Right cardiac atrium (tissue), 5 donors: ENCODE results near the gene SMARCD3. TPM values are rescaled to one million over a fixed set of nuclear protein-coding genes. Genes with fewer than 3 reads are reported as not detected.

Experiments
- ATAC-seq, 2 donors: fragments of 200-7000 bp; cut with Tn5 transposase; one replicate each; pipeline versions ENCODE4 v1.8.0 to v1.9.1; 2020; ENCODE audit warnings: moderate library complexity in 2 of 2, mild to moderate bottlenecking in 1 of 2
- DNase-seq, 3 donors: peaks; one replicate each; pipeline ENCODE4 v3.0.0-alpha.2; 2020
- H3K27ac ChIP-seq: one replicate; pipeline ENCODE4 v1.5.1; 2013; ENCODE audit warnings: mild to moderate bottlenecking, low read length, control low read depth, moderate library complexity
- H3K27me3 ChIP-seq: one replicate; pipeline ENCODE4 v1.6.1; 2013; ENCODE audit not compliant: control insufficient read depth, insufficient read depth
- H3K4me1 ChIP-seq: one replicate; pipeline ENCODE4 v1.6.1; 2013; ENCODE audit warnings: low read length; ENCODE audit not compliant: control insufficient read depth, insufficient read depth
- H3K4me3 ChIP-seq: one replicate; pipeline ENCODE4 v1.5.1; 2013; ENCODE audit warnings: low read length, control low read depth
- H3K9me3 ChIP-seq: one replicate; pipeline ENCODE4 v1.6.1; 2013; ENCODE audit warnings: low read length; ENCODE audit not compliant: control insufficient read depth
- WGBS: extraction: QIAGEN DNeasy Blood & Tissue Kit; methylation state at CpG from one replicate; pipeline ENCODE4 v1.1.7; 2013; 5-methylcytosine and 5-hydroxymethylcytosine counted together
- intact Hi-C, 4 donors: fragments of 100-400 bp; cut with DNase I; formaldehyde crosslinking; loops; one replicate each; pipeline versions ENCODE4 v1.11.0 to v1.14.0; 2022 to 2023
- polyA plus RNA-seq: library from polyadenylated mRNA; stranded (reverse); fragments of 200-250 nt; gene quantifications from one replicate; pipeline ENCODE4 v1.2.3, GENCODE V29; 2013
- total RNA-seq, 4 donors: library from RNA; stranded (reverse); fragmentation: NEBNext Ultra II Directional; extraction: Animal tissue kit (Norgen Biotek cat#: 25700); gene quantifications; one replicate each; pipeline ENCODE4 v1.2.1, GENCODE V29; 2021
- donor health status: healthy with polysubstance abuse.
- donor health status: DM: no; HTN: yes; CAD: no.
- donor health status: DM: no; HTN: no; CAD: no.
- donor health status: DM: no; HTN: yes; CAD: no; lungs with severe emphysema.
- donor health status: DM: yes; HTN: yes; CAD: no.

Gene SMARCD3
- total and polyA plus RNA-seq, 5 donors = 141 to 291 (median 223) TPM

DNA sequence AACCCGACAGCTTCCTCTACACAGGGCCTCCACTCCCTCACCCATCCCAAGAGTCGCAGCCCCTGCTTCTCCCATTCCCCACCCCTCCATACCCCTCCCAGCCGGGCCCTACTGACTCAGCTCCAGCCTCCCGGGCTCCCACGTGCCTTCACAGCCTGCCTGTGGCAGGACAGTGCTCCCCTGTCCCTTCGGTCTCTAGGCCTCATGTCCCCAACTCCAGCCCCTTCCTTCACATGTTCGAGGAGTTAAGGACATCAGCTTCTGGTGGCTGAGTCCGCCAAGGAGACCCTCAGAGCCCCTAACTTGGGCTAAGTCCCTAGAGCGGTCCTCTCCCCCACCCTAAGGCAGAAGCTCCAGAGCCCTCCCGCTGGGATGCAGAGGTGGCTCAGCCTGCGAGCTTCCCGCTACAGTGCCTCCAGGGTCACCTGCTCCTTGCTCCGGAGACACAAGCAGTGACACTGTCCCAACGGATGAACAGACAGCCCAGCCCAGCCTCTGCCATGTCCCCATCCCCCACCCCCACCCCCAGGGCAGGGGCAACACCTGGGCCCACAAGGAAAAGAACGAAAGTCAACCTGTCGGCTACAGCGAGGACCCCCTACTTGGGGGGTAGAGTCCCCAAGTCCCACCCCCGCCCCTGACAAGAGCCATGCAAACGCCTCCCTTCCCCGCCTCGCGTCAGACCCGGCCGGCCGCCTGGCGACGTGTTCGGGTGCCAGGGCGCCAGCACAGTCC lies 716 bp downstream of the SMARCD3 start:
- no peaks in the 10 kb centered on the region for H3K9me3 ChIP-seq
- ATAC-seq (peak; percentile 2 to 5), DNase-seq (peak in 2 of 3 donors; percentile 65 to 67)
- H3K27me3 ChIP-seq = no peaks in the 10 kb centered on the region
- H3K27ac ChIP-seq = peak overlapping the region; percentile 84
- intact Hi-C loops = loop anchor here in 2 of 4 donors (5.0 kb wide), 1 partner anchor 55 kb away; no protein-coding TSS in a partner anchor
- WGBS = 5% methylated on average over 29 of the region's 29 CpGs
- peak overlapping the region; percentile 60 for H3K4me3 ChIP-seq
- peaks cover 16% of the 10 kb centered on the region for H3K4me1 ChIP-seq

DNA sequence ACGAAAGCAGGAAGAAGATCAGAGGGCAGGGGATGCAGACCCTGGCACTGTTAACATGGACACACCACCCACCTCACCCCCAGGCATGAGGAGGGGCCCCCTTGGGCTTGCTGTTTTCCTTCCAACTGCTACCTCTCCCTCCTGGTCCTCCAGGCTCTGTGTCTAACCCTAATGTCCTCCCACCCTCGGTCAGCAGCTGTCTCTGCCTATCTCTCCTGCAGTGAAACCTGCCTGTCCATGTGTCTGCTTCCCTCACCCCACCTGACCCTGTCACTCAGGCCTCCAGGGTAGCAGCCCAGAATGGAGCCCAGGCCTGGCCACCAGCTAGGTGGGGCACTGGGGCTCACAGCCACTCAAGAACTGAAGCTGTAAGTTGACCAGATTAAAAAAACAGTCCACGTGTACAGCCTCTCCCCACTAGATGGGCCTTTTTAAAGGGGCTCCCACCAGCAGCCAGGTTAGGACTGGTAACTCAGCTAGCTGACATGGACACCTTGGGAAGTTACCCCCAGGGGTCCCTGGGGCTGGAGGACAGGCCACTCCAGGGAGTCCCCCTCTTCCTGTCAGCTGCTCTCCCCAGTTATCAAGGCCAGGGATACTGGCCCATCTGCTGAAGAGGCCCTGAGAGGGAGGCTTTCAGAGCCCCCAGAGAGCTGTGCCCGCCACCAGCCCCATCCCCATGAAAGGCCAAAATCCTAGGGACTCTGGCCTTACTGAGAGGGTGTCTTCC lies 1.5 kb downstream of the SMARCD3 start:
- Histone ChIP-seq H3K9me3 (no peaks in the 10 kb centered on the region), H3K27me3 (no peaks in the 10 kb centered on the region), H3K4me1 (peaks cover 13% of the 10 kb centered on the region), H3K27ac (peak overlapping the region; percentile 84), H3K4me3 (peak overlapping the region; percentile 60)
- DNase-seq = peak in 2 of 3 donors; percentile 67 to 75
- WGBS = 30% methylated on average over 4 of the region's 4 CpGs
- ATAC-seq = no peak
- intact Hi-C loops = loop anchor here in 2 of 4 donors (5.0 kb wide), 1 partner anchor 55 kb away; no protein-coding TSS in a partner anchor

DNA sequence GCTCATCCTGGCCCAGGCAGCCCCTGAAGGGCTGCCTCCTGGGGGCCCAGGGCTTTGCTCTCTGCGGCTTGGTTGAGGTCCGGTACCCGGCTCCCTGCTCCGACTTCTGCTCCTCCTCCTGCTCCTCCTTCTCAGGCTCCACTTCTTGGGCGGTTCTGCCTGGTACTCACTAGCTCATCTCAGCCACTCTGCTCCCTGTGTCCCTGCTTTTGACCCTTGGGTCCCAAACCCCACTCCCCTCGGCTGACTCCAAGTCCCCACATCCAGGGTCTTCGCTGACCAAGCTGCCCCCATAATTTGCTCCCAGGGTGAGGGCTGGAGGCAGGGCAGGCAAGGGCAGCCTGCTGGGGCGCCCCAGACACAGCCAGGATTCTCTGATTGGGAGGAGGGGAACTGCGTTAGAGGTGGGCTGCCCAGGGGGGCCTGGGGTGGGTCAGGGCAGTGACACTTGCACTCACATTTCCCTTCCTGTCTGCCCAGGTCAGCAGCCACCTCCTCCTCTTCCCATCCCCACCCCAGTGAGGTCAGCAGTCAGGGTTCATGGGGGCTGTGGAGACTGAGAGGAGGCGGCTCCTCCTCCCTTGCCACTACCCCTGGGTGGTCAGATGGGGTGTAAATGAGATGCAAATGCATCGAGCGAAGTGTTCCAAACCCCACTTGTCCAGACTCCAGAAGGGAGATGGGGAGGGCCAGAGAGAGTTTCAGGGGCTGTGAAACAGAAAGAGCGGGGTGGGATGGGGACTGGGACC lies 2.2 kb downstream of the SMARCD3 start:
- ATAC-seq = no peak
- peak overlapping the region; percentile 84 for H3K27ac ChIP-seq
- intact Hi-C loops = loop anchor here in 2 of 4 donors (5.0 kb wide), 1 partner anchor 56 kb away; no protein-coding TSS in a partner anchor

DNA sequence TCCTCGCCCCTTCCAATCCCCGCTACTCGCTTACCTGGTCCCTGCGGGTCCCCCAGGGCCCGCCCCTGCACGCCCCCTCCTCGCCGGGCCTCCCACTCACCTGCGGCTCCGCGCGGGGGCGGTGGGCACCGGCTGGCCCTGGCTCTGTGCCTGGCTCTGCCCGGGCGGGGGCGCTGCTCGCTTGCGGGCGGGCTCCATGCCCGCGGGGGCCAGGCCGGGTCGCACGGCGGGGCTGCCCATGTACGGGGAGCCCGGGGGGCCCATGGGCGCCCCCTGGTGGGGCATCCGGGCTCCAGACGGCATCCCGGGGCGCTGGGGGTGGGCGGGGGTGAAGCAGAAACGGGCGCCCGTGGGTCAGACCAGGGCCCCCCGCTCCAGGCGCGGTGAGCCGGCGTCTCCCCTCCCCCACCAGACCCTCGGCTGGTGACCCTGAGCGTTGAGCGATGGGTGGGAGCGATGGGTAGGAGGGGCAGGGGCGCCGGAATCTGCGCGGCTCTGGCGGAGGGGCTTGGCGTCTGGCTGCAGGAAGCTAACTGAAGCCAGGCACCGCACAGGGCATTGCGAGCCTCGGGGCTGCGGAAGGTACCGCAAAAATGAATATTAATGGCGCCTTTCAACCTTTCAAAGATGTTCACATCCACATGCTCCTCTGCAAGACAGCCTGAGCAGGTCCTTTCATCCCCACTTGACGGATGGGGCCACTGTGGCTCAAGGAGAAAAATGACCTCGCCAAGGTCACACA lies 3.0 kb downstream of the SMARCD3 start:
- H3K4me1 ChIP-seq = peaks cover 10% of the 10 kb centered on the region
- ATAC-seq (peak; percentile 3 to 5), DNase-seq (peak in 2 of 3 donors; percentile 85 to 87)
- peak overlapping the region; percentile 19 for H3K27ac ChIP-seq
- H3K9me3 ChIP-seq = no peaks in the 10 kb centered on the region
- WGBS = 4% methylated on average over 60 of the region's 60 CpGs
- no peaks in the 10 kb centered on the region for H3K27me3 ChIP-seq
- H3K4me3 ChIP-seq = peak overlapping the region; percentile 29
- intact Hi-C loops = loop anchor here in 2 of 4 donors (5.0 kb wide), 1 partner anchor 57 kb away; no protein-coding TSS in a partner anchor

More for the DNA sequence above, 2.2 kb downstream of the SMARCD3 start:
- H3K4me1 ChIP-seq = peaks cover 13% of the 10 kb centered on the region
- no peaks in the 10 kb centered on the region for H3K9me3 ChIP-seq
- WGBS = 36% methylated on average over 13 of the region's 13 CpGs
- H3K27me3 ChIP-seq = no peaks in the 10 kb centered on the region
- H3K4me3 ChIP-seq = no peak overlapping the region
- DNase-seq = no peak

DNA sequence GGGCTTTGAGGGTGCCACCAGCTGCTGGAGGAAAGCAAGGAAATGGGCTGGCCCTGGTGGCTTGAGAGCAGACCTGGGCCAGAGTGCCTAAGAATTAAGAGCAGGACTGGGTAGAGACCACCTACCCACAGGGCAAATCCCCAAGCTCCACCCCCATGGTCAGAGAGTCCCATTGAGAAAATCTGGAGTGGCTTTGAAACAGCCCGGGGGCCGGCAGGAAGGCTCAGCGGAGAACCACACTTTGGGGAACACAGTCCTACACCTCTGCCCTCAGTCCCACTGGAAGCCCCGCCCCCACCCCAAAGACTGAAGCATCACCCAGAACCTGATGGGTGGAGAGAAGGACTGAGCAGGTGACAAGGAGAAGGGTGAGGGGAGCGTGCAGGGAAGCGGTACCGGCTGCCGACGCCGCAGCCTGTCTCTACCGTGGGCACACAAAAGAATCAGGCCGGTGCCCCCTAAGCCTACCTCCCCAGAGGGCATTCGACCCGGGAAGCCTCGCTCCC lies 3.6 kb downstream of the SMARCD3 start:
- WGBS = 17% methylated on average over 15 of the region's 15 CpGs
- Histone ChIP-seq H3K4me3 (peak overlapping the region; percentile 29), H3K27ac (no peak overlapping the region), H3K9me3 (no peaks in the 10 kb centered on the region), H3K4me1 (peaks cover 6% of the 10 kb centered on the region), H3K27me3 (no peaks in the 10 kb centered on the region)
- ATAC-seq (no peak), DNase-seq (no peak)
- intact Hi-C loops = loop anchor here (5.0 kb wide), 1 partner anchor 57 kb away; no protein-coding TSS in a partner anchor

DNA sequence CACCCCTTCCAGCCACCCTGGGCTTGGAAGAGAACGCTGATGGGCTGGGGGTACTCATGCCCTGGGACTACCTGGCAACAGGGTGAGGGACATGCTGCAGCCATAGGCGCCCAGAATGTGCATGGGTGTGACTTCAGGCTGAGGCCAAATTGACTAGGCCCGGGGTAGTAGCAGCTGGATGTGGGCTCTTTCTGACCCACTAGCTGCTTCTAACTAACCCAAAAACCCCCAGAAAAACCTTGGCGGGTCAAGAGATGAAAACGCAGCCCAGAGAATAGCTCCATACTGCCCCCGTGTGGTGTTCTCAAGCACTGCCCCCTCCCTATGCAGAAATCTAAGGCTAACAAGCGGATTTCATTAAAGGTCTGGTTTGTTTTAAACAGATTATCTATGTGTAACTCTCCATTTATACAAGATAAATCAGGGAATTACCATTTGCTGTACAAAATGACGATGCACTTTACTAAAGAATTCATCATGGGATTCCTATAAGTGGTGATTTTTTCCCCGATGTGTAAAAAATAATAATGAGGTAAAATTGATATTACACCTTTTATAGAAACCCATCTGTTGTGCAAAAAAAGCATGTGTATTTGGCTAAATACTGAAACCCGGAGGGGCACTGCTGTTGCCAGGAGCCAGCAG lies 4.2 kb downstream of the SMARCD3 start:
- no peaks in the 10 kb centered on the region for H3K27me3 ChIP-seq
- 24% methylated on average over 10 of the region's 10 CpGs for WGBS
- intact Hi-C loops = loop anchor here in 2 of 4 donors (5.0 kb wide), 1 partner anchor 58 kb away; no protein-coding TSS in a partner anchor
- no peak overlapping the region for H3K4me3 ChIP-seq
- no peak for ATAC-seq
- no peak overlapping the region for H3K27ac ChIP-seq
- H3K4me1 ChIP-seq = peaks cover 6% of the 10 kb centered on the region
- no peaks in the 10 kb centered on the region for H3K9me3 ChIP-seq
- peak in 1 of 3 donors; percentile 73 for DNase-seq

DNA sequence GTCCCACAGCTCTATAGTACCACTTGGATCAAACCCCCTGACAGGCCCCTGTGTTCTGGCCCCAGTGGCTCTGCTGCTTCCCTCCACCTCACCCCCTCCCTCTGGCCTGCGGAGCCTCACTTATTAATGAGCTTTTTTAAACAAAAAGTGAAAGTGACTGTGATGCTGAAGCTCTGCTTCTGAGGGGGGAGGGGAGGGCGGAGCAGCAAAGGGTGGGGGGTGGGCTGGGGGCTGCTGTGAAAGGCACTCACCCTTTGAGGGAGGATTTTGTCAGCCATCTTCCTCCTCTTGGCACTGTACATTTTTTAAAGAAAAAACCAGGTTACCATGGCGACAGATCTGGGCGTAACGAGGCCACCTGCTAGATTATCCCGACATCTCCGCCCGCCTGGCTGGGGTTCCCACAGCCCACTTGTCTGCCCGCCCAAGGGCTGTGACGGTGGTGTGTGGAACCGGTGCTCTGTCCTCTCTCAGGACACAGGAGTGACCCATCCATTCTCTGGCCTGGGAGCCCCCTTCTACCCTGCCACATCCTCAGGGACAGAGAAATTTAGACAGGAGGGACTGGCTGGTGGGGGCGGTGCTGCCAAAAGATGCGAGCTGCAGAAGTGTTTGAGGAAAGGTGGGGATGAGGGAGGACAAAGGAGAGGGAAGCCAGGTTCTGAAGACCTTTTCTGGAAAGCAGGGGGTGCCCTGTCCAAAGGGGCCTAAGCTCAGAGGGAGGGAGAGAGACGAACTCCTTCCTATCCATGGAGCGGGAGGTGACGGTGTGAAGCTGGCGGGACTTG lies 4.9 kb downstream of the SMARCD3 start:
- ATAC-seq = no peak
- no peak overlapping the region for H3K4me3 ChIP-seq
- 49% methylated on average over 17 of the region's 17 CpGs for WGBS
- peaks cover 6% of the 10 kb centered on the region for H3K4me1 ChIP-seq
- DNase-seq = no peak
- H3K27me3 ChIP-seq = no peaks in the 10 kb centered on the region
- H3K9me3 ChIP-seq = no peaks in the 10 kb centered on the region
- no peak overlapping the region for H3K27ac ChIP-seq
- intact Hi-C loops = loop anchor here in 2 of 4 donors (5.0 kb wide), 1 partner anchor 59 kb away; no protein-coding TSS in a partner anchor

DNA sequence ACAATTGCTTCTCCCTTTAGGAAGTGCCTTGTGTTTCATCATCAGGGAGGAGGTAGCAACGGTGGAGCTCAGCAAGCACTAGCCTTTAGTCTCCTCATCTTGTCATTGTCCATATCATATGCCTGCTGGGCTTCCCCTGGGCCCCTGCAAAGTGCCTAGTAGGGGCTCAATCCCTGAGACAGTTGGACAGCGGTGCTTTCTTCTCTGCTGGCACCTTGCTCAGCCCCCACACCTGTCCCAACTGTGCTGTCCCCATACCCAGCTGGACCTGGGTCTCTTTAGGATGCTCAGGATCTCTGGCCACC lies 5.5 kb downstream of the SMARCD3 start:
- Histone ChIP-seq H3K9me3 (no peaks in the 10 kb centered on the region), H3K27me3 (no peaks in the 10 kb centered on the region), H3K27ac (no peak overlapping the region), H3K4me1 (peaks cover 6% of the 10 kb centered on the region), H3K4me3 (no peak overlapping the region)
- 49% methylated on average over 2 of the region's 2 CpGs for WGBS
- ATAC-seq (no peak), DNase-seq (no peak)
- intact Hi-C loops = loop anchor here in 2 of 4 donors (5.0 kb wide), 1 partner anchor 59 kb away; no protein-coding TSS in a partner anchor
